A549 (cell line): ENCODE measurements around the gene DDR2. TPM values are rescaled to one million over a fixed set of nuclear protein-coding genes. Genes with fewer than 3 reads are reported as not detected.
"Not testable (repeated sequence)": the region's sequence is repeated elsewhere in the genome, so short reads cannot be mapped to it uniquely, and the experiment has no call there.

Experiments
- ATAC-seq, 2 experiments: fragments of 200-7000 bp in 1 of 2; fragments of >200 bp in 1 of 2; cut with Nextera tagmentation in 1 of 2; cut with Tn5 transposase in 1 of 2; 3 replicates each; pipeline versions ENCODE4 v1.8.0 to v1.9.1; 2018 to 2020; ENCODE audit warnings: mild to moderate bottlenecking in 1 of 2, moderate library complexity in 1 of 2
- CTCF ChIA-PET: fragments of 300-600 bp; sonication (Branson Sonifier 250); formaldehyde crosslinking; extraction: SDS; loops from one replicate; lab custom pipeline; 2021; ENCODE audit warnings: antibody characterized with exemption, inconsistent platforms; lab: Yijun Ruan, JAX
- POLR2A ChIA-PET: fragments of 350-600 bp; formaldehyde crosslinking; extraction: SDS; loops from one replicate; lab custom pipeline; 2021; ENCODE audit warnings: antibody characterized with exemption, inconsistent platforms; lab: Yijun Ruan, JAX
- DNase-seq, 2 experiments: peaks; one replicate each; pipeline versions ENCODE4 v3.0.0 to v3.0.0-alpha.2; 2011 to 2016; ENCODE audit warnings: low read depth in 1 of 2, low spot score in 1 of 2
- FAIRE-seq: peaks from 2 replicates; lab custom pipeline; 2011; peaks lifted over from hg19 to GRCh38; lab: Jason Lieb, UNC
- H3K27ac ChIP-seq, 2 experiments: fragments of >200 bp; sonication (Bioruptor Twin); formaldehyde crosslinking; 3 replicates each; pipeline ENCODE4 v1.5.1; 2016 to 2017
- H3K4me1 ChIP-seq: fragments of >200 bp; sonication (Bioruptor Twin); formaldehyde crosslinking; 3 replicates; pipeline ENCODE4 v1.6.1; 2016
- H3K4me2 ChIP-seq: fragments of >200 bp; sonication (Bioruptor Twin); formaldehyde crosslinking; 3 replicates; pipeline ENCODE4 v1.6.1; 2016
- H3K4me3 ChIP-seq: fragments of >200 bp; sonication (Bioruptor Twin); formaldehyde crosslinking; 3 replicates; pipeline ENCODE4 v1.5.1; 2016
- H3K9me3 ChIP-seq: fragments of >200 bp; sonication (Bioruptor Twin); formaldehyde crosslinking; 3 replicates; pipeline ENCODE4 v1.6.1; 2016
- CBX2 ChIP-seq: fragments of 200-600 bp; sonication (generic); IDR thresholded peaks from 2 replicates; pipeline ENCODE4 v1.6.1; 2016; ENCODE audit warnings: low read depth, mild to moderate bottlenecking, borderline replicate concordance
- EP300 ChIP-seq, 2 experiments: fragments of >200 bp; sonication (Bioruptor Twin); formaldehyde crosslinking; IDR thresholded peaks; 2 replicates in 1 of 2; 3 replicates in 1 of 2; pipeline ENCODE4 v1.6.1; 2016 to 2017
- ESRRA ChIP-seq: fragments of 150-350 bp; IDR thresholded peaks from 2 replicates; pipeline ENCODE4 v1.6.1; 2014; ENCODE audit warnings: mild to moderate bottlenecking, low read length, borderline replicate concordance
- HOXB13 ChIP-seq: fragments of 250-450 bp; sonication (Bioruptor Pico); IDR thresholded peaks from 2 replicates; pipeline ENCODE4 v1.5.0; 2020; ENCODE audit warnings: low read depth, mild to moderate bottlenecking, moderate library complexity
- KDM5A ChIP-seq: fragments of 200-600 bp; sonication (generic); IDR thresholded peaks from 2 replicates; pipeline ENCODE4 v1.6.1; 2016; ENCODE audit warnings: antibody characterized with exemption, mild to moderate bottlenecking
- MYC ChIP-seq: IDR thresholded peaks from 2 replicates; pipeline ENCODE4 v1.6.1; 2012; ENCODE audit warnings: mild to moderate bottlenecking, inconsistent platforms, low read length, improper control_type of control experiment, borderline replicate concordance
- NPAS2 ChIP-seq: fragments of 250-450 bp; sonication (Bioruptor Pico); IDR thresholded peaks from 2 replicates; pipeline ENCODE4 v1.8.0; 2022; ENCODE audit warnings: mild to moderate bottlenecking, moderate library complexity, borderline replicate concordance
- POLR2AphosphoS2 ChIP-seq: conservative IDR thresholded peaks from 2 replicates; pipeline ENCODE4 v1.6.1; 2012; ENCODE audit warnings: low read length, improper control_type of control experiment, inconsistent platforms
- SMC3 ChIP-seq: fragments of >200 bp; sonication (Bioruptor Twin); formaldehyde crosslinking; IDR thresholded peaks from 3 replicates; pipeline ENCODE4 v1.6.1; 2018; ENCODE audit warnings: inconsistent platforms
- TFCP2L1 ChIP-seq: fragments of 250-450 bp; sonication (Bioruptor Pico); IDR thresholded peaks from 2 replicates; pipeline ENCODE4 v1.5.0; 2021; ENCODE audit warnings: mild to moderate bottlenecking
- WGBS: methylation state at CpG from one replicate; pipeline ENCODE4 v1.1.6; 2017; ENCODE audit errors: missing lambda C conversion rate; 5-methylcytosine and 5-hydroxymethylcytosine counted together
- polyA plus RNA-seq, 4 experiments: library from polyadenylated mRNA; depleted of rRNA in 3 of 4; stranded (reverse); fragments of >200 nt; fragmentation: RNase III in 1 of 4; extraction: RNeasy Plus Mini Kit Qiagen cat#74134 plus additional on column Dnase treatment in 1 of 4; gene quantifications; 2 replicates in 3 of 4; 3 replicates in 1 of 4; pipeline ENCODE4 v1.2.3, GENCODE V29; 2011 to 2017
- TF ChIP-seq, protein P1 (sequence below): fragments of 200-600 bp; sonication (generic); IDR thresholded peaks from 2 replicates; pipeline ENCODE4 v1.6.1; 2016; ENCODE audit warnings: antibody characterized with exemption, mild to moderate bottlenecking, moderate library complexity

DDR2 gene
- polyA plus RNA-seq, 2 of the 4 experiments (the other 2 are of a cell fraction): 0.14 to 0.49 TPM

DNA sequence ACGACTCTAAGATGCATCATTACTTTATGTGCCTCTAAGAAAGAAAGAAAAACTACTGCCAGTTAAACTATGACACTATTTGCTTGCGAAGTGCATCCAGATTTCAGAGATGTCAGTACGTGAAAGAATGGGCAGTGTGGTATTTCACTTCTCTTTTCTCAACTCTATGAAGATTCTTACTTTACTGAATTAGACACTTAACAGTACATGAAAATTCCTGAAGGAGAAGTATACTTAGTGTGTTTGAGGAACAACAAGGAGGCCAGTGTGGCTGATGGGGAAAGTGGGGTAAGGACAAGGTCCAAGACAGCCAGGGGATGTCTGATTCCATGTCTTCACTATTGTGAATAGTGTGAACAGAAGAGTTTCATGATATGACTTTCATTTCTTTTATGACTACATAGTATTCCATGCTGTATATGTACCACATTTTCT, 104.4 kb downstream of the DDR2 start:
- Histone ChIP-seq H3K4me3 (no peak overlapping the region), H3K4me1 (no peaks in the 10 kb centered on the region), H3K4me2 (no peak overlapping the region), H3K9me3 (no peaks in the 10 kb centered on the region), H3K27ac (no peak overlapping the region)
- CTCF ChIA-PET: no interaction called here
- no peak for ATAC-seq
- 13% methylated on average over 3 of the region's 3 CpGs for WGBS
- POLR2A ChIA-PET: no interaction called here
- no peak for FAIRE-seq
- TF ChIP-seq SMC3 (no peak), CBX2 (no peak), HOXB13 (CRISPR knock-in tag) (no peak)
- TF ChIP-seq, protein P1, sequence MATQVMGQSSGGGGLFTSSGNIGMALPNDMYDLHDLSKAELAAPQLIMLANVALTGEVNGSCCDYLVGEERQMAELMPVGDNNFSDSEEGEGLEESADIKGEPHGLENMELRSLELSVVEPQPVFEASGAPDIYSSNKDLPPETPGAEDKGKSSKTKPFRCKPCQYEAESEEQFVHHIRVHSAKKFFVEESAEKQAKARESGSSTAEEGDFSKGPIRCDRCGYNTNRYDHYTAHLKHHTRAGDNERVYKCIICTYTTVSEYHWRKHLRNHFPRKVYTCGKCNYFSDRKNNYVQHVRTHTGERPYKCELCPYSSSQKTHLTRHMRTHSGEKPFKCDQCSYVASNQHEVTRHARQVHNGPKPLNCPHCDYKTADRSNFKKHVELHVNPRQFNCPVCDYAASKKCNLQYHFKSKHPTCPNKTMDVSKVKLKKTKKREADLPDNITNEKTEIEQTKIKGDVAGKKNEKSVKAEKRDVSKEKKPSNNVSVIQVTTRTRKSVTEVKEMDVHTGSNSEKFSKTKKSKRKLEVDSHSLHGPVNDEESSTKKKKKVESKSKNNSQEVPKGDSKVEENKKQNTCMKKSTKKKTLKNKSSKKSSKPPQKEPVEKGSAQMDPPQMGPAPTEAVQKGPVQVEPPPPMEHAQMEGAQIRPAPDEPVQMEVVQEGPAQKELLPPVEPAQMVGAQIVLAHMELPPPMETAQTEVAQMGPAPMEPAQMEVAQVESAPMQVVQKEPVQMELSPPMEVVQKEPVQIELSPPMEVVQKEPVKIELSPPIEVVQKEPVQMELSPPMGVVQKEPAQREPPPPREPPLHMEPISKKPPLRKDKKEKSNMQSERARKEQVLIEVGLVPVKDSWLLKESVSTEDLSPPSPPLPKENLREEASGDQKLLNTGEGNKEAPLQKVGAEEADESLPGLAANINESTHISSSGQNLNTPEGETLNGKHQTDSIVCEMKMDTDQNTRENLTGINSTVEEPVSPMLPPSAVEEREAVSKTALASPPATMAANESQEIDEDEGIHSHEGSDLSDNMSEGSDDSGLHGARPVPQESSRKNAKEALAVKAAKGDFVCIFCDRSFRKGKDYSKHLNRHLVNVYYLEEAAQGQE: no peak
- DNase-seq: no peak

DNA sequence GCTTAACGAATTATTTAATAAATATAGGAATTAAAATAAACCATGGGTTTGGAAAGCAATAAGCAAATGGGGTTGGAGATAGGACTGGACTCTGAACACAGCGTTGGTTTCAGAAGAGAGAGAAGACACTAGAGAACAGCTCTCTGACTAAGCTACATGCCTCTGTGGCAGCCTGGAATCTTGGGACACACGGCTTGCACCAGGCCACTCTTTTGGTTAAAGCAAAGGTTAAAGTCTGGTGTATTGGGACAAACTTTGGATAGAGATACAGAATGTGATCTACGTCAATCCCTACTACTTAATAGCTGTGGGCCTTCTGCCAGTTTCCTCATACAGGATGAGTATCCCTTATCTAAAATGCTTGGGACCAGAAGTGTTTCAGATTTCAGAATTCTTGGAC, 108.5 kb downstream of the DDR2 start:
- WGBS: 39% methylated on average over 4 of the region's 4 CpGs
- CTCF ChIA-PET: no interaction called here
- Histone ChIP-seq H3K4me1 (no peaks in the 10 kb centered on the region), H3K4me2 (no peak overlapping the region), H3K27ac (no peak overlapping the region), H3K4me3 (no peak overlapping the region), H3K9me3 (no peaks in the 10 kb centered on the region)
- POLR2A ChIA-PET: no interaction called here
- no peak for TF ChIP-seq TFCP2L1
- no peak for TF ChIP-seq ESRRA
- DNase-seq (no peak), FAIRE-seq (no peak), ATAC-seq (no peak)

DNA sequence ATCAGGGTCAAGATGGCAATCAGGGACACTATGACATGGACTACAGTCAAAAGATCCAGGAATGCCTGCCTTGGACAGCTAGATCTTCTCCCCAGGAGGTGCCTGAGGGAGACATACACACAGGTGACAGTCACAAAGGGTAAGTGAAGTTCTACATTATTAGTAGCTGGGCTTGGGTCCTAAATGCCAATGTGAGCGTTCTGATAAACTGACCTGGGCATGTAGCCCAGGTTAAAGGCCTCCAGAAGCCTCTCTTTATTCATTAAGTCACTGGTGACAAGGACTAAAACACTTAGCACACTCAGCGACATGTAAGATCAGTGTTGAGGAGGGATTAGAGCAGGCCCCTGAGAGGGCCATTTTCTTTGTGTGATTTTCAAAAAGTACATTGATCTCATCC, 109.3 kb downstream of the DDR2 start:
- 50% methylated on average over 2 of the region's 2 CpGs for WGBS

DNA sequence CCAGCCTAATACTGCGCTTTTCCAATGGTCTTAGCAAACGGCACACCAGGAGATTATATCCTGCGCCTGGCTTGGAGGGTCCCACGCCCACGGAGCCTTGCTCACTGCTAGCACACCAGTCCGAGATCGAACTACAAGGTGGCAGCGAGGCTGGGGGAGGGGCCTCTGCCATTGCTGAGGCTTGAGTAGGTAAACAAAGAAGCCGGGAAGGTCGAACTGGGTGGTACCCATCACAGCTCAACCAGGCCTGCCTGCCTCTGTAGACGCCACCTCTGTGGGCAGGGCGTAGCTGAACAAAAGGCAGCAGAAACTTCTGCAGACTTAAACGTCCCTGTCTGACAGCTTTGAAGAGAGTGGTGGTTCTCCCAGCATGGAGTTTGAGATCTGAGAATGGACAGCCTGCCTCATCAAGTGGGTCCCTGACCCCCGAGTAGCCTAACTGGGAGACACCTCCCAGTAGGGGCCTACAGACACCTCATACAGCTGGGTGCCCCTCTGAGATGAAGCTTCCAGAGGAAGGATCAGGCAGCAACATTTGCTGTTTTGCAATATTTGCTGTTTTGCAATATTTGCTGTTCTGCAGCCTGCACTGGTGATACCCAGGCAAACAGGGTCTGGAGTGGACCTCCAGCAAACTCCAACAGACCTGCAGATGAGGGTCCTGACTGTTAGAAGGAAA, 114.1 kb downstream of the DDR2 start:
- 34% methylated on average over 10 of the region's 14 CpGs for WGBS
- CTCF ChIA-PET, H3K4me1 ChIP-seq, H3K27ac ChIP-seq, H3K4me3 ChIP-seq, DNase-seq, ATAC-seq, FAIRE-seq, H3K4me2 ChIP-seq, H3K9me3 ChIP-seq, POLR2A ChIA-PET: not testable (repeated sequence)

More for the DNA sequence above, 109.3 kb downstream of the DDR2 start:
- POLR2A ChIA-PET: no interaction called here
- FAIRE-seq: no peak
- CTCF ChIA-PET: no interaction called here
- Histone ChIP-seq H3K4me1 (no peaks in the 10 kb centered on the region), H3K27ac (no peak overlapping the region), H3K4me2 (no peak overlapping the region)
- DNase-seq: no peak
- ATAC-seq: no peak
- no peak for TF ChIP-seq POLR2AphosphoS2
- TF ChIP-seq MYC: no peak
- TF ChIP-seq NPAS2 (CRISPR knock-in tag): no peak
- no peak for TF ChIP-seq EP300 (IDR thresholded peaks at IDR 0.05)
- no peak for TF ChIP-seq HOXB13 (CRISPR knock-in tag)
- no peak for TF ChIP-seq KDM5A
- TF ChIP-seq, all 56 proteins: peak for 0
- Histone ChIP-seq H3K9me3 (no peaks in the 10 kb centered on the region), H3K4me3 (no peak overlapping the region)
